NCI-H82 treated with DMSO at 0.1 percent for 48 hours (cell line): ENCODE results near the gene NUP160.
"Not testable (repeated sequence)": the region's sequence is repeated elsewhere in the genome, so short reads cannot be mapped to it uniquely, and the experiment has no call there.

Source experiments
- DNase-seq: peaks from one replicate; lab custom pipeline; 2025; ENCODE audit not compliant: unreplicated experiment; lab: John Stamatoyannopoulos, UW

The NUP160 gene

GRCh38 chr11:47863898-47864430 is 15.8 kb upstream of the NUP160 start:
- DNase-seq, result no peak

- no peak for DNase-seq
These were observed 15.2 kb upstream of the NUP160 start for GRCh38 chr11:47863189-47863897.

- DNase-seq, result no peak
These were observed 13.6 kb upstream of the NUP160 start for GRCh38 chr11:47861728-47862127.

GRCh38 chr11:47860536-47860935 is 12.4 kb upstream of the NUP160 start:
- DNase-seq, result no peak

GRCh38 chr11:47857892-47858543 is 9.9 kb upstream of the NUP160 start:
- DNase-seq, result no peak

GRCh38 chr11:47857485-47857884 is 9.3 kb upstream of the NUP160 start:
- no peak for DNase-seq

GRCh38 chr11:47856186-47856585 is 8.0 kb upstream of the NUP160 start:
- DNase-seq, result no peak

- no peak for DNase-seq
These were observed 6.5 kb upstream of the NUP160 start for GRCh38 chr11:47854667-47855066.

GRCh38 chr11:47852053-47852452 is 3.9 kb upstream of the NUP160 start:
- DNase-seq, result no peak

GRCh38 chr11:47850337-47850736 is 2.2 kb upstream of the NUP160 start:
- no peak for DNase-seq

- no peak for DNase-seq
These were observed 578 bp upstream of the NUP160 start for GRCh38 chr11:47848700-47849155.

DNA sequence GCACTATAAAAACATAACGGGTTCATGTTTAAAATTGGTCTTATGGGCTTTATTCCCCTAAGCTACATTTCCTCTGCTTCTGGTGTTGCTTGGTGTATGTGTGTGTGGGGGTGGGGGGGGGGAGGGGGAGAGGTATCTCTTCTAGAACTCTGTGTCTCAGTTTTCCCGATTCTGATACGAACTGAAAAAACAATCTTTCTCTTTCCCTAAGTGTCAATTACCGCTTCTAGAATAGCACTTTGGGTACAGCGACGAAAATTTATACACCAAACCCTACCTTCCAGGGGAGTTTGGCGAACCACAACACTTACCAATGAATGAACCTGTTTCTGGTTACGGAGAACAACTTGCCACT is 636 bp downstream of the NUP160 start:
- DNase-seq, result no peak

DNA sequence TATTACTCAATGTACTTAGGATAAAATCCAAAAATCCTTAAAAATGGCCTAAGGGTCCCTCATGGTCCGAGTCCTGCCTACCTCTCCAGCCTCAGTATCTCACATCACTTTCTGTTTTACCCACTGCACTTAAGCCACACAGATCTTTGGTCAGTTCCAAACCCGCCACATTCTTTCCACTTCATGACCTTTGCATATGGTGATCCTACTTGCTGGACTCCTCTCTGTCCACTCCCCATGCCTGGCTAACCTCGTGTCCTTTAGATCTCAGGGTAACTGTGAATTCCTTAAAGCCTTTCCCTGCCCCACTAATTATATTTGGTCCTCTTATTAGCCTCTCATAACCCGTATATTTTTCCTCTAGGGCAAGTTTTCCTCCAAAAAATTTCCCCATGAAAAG is 1.2 kb downstream of the NUP160 start:
- DNase-seq, result no peak

DNA sequence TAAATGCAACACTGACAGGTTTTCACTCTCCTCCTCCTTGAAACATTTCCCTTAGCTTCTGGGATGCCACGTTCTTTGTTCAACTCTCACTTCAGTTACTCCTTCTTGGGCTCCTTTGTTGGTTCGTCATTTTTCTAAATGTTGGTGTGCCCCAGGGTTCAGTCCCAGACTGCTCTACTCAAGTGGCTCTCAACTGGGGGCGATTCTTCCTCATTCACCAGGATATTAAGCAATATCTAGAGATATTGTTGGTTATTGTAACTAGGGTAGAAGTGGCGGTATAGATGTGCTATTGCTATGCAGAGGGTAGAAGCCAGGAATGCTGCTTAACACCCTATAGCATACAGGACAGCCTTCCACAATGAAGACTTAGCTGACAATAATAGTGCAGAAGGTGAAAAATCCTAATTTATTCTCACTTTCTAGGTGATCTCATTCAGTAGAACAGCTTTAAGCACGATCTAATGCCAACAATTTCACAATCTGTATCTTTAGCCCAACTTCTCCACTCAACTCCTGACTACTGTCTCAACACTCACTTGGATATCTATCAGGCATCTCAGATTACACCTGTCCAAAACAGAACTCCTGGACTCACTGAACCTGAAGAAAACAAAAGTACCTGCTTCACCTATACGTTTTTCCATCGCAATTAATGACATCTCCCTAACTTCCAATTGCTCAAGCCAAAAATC is 4.6 kb downstream of the NUP160 start:
- DNase-seq, result no peak

DNA sequence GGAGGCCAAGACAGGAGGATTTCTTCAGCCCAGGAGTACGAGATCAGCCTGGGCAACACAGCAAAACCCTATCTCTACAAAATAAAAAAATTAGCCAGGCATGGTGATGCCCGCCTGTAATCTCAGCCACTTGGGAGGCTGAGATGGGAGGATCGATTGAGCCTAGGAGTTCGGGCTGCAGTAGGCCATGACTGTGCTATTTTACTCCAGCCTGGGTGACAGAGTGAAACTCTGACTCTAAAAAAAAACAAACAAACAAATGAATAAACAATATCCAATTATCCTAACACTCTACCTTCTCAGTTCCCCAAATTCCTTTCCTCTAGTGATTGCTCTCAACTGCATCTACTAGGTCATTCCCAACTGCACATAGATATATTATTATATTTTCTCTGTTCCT is 5.4 kb downstream of the NUP160 start:
- DNase-seq, result no peak

- DNase-seq, result no peak
These were observed 10.2 kb downstream of the NUP160 start for GRCh38 chr11:47837929-47838328.

GRCh38 chr11:47837292-47837691 is 10.9 kb downstream of the NUP160 start:
- no peak for DNase-seq

DNA sequence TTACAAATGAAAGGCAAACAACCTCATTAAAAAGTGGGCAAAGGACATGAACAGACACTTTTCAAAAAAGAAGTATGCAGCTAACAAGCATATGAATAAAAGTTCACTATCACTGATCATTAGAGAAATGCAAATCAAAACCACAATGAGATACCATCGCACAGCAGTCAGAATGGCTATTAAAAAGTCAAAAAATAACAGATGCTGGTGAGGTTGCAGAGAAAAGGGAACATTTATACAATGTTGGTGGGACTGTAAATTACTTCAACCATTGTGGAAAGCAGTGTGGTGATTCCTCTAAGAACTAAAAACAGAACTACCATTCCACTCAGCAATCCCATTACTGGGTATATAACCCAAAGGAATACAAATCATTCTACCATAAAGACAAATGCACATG is 18.1 kb downstream of the NUP160 start:
- DNase-seq, result not testable (repeated sequence)

- no peak for DNase-seq
These were observed 19.9 kb downstream of the NUP160 start for GRCh38 chr11:47828284-47828683.

- DNase-seq, result not testable (repeated sequence)
These were observed 25.5 kb downstream of the NUP160 start for GRCh38 chr11:47822664-47823063.

DNA sequence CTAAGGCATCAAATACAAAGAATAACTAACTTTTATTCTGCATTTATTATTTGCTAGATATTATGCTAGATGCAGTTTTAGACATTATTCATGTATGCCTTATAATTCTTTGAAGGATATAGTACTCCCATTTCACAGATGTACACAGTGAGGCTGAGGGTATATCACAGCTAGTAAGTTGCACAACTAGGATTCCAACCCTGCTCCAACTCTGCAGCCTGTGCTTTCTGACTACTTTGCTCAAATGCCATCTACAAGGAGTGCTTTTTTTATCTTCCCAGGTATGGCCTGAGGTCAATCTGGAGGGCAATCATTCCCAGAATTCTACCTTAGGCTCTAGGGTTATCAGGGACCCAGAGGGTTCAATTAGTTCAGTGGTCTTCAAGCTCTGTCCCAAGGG is 28.4 kb downstream of the NUP160 start:
- no peak for DNase-seq

GRCh38 chr11:47800759-47801158 is 47.4 kb downstream of the NUP160 start:
- no peak for DNase-seq
